H1 (cell line): ENCODE results near the gene SPHKAP. TPM values are rescaled to one million over a fixed set of nuclear protein-coding genes. Genes with fewer than 3 reads are reported as not detected.

ENCODE experiments used
- CTCF ChIA-PET: fragments of 300-600 bp; sonication (Branson Sonifier 250); formaldehyde crosslinking; loops from one replicate; lab custom pipeline; 2021; ENCODE audit not compliant: partially characterized antibody; lab: Charles Lee
- POLR2A ChIA-PET: fragments of 300-600 bp; sonication (Branson Sonifier 250); formaldehyde crosslinking; loops from one replicate; lab custom pipeline; 2021; ENCODE audit warnings: inconsistent platforms; ENCODE audit not compliant: partially characterized antibody; lab: Charles Lee
- DNase-seq, 2 experiments: peaks; one replicate each; pipeline versions ENCODE4 v3.0.0 to v3.0.0-alpha.2; 2010 to 2022; ENCODE audit warnings: low spot score in 2 of 2, low read depth in 1 of 2, mixed read lengths in 1 of 2
- FAIRE-seq: peaks from 2 replicates; lab custom pipeline; 2011; peaks lifted over from hg19 to GRCh38; lab: Jason Lieb, UNC
- H2AFZ ChIP-seq: 2 replicates; pipeline ENCODE4 v1.8.1; 2012; ENCODE audit warnings: low read length, inconsistent platforms
- H2AK5ac ChIP-seq: 2 replicates; pipeline ENCODE4 v1.6.1; 2013; ENCODE audit warnings: low read depth, low read length
- H2BK120ac ChIP-seq: replicated peaks from 2 replicates; pipeline ENCODE3; 2013; ENCODE audit warnings: low read depth, low read length, inconsistent platforms
- H2BK12ac ChIP-seq: 2 replicates; pipeline ENCODE4 v1.6.1; 2013; ENCODE audit warnings: low read depth, low read length
- H2BK15ac ChIP-seq: 2 replicates; pipeline ENCODE4 v1.6.1; 2013; ENCODE audit warnings: low read length
- H2BK20ac ChIP-seq: 2 replicates; pipeline ENCODE4 v1.6.1; 2013; ENCODE audit warnings: low read length
- H2BK5ac ChIP-seq: 2 replicates; pipeline ENCODE4 v1.6.1; 2013; ENCODE audit warnings: low read depth, low read length
- H3K14ac ChIP-seq: 2 replicates; pipeline ENCODE4 v1.6.1; 2013; ENCODE audit warnings: inconsistent platforms; ENCODE audit not compliant: insufficient read length
- H3K18ac ChIP-seq: 2 replicates; pipeline ENCODE4 v1.6.1; 2013; ENCODE audit warnings: low read length; ENCODE audit errors: extremely low read depth
- H3K23ac ChIP-seq: 2 replicates; pipeline ENCODE4 v1.6.1; 2013; ENCODE audit warnings: inconsistent platforms; ENCODE audit not compliant: insufficient read length
- H3K23me2 ChIP-seq: 2 replicates; pipeline ENCODE4 v1.6.1; 2013; ENCODE audit warnings: low read depth, low read length
- H3K27ac ChIP-seq: 2 replicates; pipeline ENCODE4 v1.6.1; 2011; ENCODE audit warnings: low read depth, low read length, inconsistent platforms
- H3K27me3 ChIP-seq, 4 experiments: replicated peaks in 1 of 4; 1 replicate in 1 of 4; 2 replicates in 3 of 4; pipeline versions ENCODE4 v1.6.1 to v1.8.1; 2011 to 2013; ENCODE audit warnings: low read length in 3 of 4, mild to moderate bottlenecking in 3 of 4, inconsistent platforms in 2 of 4, mixed read lengths in 2 of 4, moderate library complexity in 1 of 4; ENCODE audit not compliant: control insufficient read depth in 3 of 4, insufficient read depth in 3 of 4; ENCODE audit errors: extremely low read depth in 1 of 4
- H3K36me3 ChIP-seq, 4 experiments: 2 replicates each; pipeline versions ENCODE4 v1.6.1 to v1.8.1; 2011 to 2013; ENCODE audit warnings: mild to moderate bottlenecking in 4 of 4, low read length in 3 of 4, moderate library complexity in 2 of 4, control low read depth in 1 of 4, inconsistent platforms in 1 of 4; ENCODE audit not compliant: insufficient read depth in 4 of 4, control insufficient read depth in 2 of 4
- H3K4ac ChIP-seq: replicated peaks from 2 replicates; pipeline ENCODE3; 2013; ENCODE audit warnings: low read length, low read depth, mixed read lengths, inconsistent platforms; ENCODE audit not compliant: insufficient read length
- H3K4me1 ChIP-seq, 4 experiments: replicated peaks in 1 of 4; 1 replicate in 1 of 4; 2 replicates in 3 of 4; pipeline versions ENCODE4 v1.6.1 to v1.8.1; 2011 to 2013; ENCODE audit warnings: low read length in 3 of 4, inconsistent platforms in 2 of 4, mixed read lengths in 1 of 4; ENCODE audit not compliant: insufficient read depth in 4 of 4, control insufficient read depth in 3 of 4
- H3K4me2 ChIP-seq, 2 experiments: 2 replicates each; pipeline versions ENCODE4 v1.6.1 to v1.8.1; 2011 to 2013; ENCODE audit warnings: low read depth in 2 of 2, low read length in 2 of 2, control low read depth in 1 of 2, inconsistent platforms in 1 of 2, mild to moderate bottlenecking in 1 of 2; ENCODE audit not compliant: insufficient read depth in 1 of 2
- H3K4me3 ChIP-seq, 4 experiments: fragments of 200-600, 300-600 bp in 1 of 4; sonication (generic), shearing (Covaris generic), sonication (Bioruptor Twin) in 1 of 4; 2 replicates each; pipeline versions ENCODE4 v1.5.1 to v1.8.1; 2011 to 2016; ENCODE audit warnings: low read length in 4 of 4, low read depth in 3 of 4, control low read depth in 2 of 4, inconsistent platforms in 2 of 4, mild to moderate bottlenecking in 2 of 4, mixed read lengths in 1 of 4, moderate library complexity in 1 of 4; ENCODE audit not compliant: insufficient read depth in 2 of 4; ENCODE audit errors: extremely low read depth in 1 of 4
- H3K56ac ChIP-seq: replicated peaks from 2 replicates; pipeline ENCODE3; 2013; ENCODE audit warnings: low read depth, mild to moderate bottlenecking, mixed read lengths, low read length, inconsistent platforms; ENCODE audit not compliant: insufficient read length
- H3K79me1 ChIP-seq: 2 replicates; pipeline ENCODE4 v1.6.1; 2013; ENCODE audit warnings: low read depth, low read length, control low read depth
- H3K79me2 ChIP-seq, 2 experiments: 2 replicates each; pipeline versions ENCODE4 v1.6.1 to v1.8.1; 2012 to 2013; ENCODE audit warnings: low read length in 2 of 2, mild to moderate bottlenecking in 2 of 2, inconsistent platforms in 1 of 2; ENCODE audit not compliant: insufficient read depth in 2 of 2, control insufficient read depth in 1 of 2
- H3K9ac ChIP-seq, 4 experiments: replicated peaks in 1 of 4; 1 replicate in 1 of 4; 2 replicates in 3 of 4; pipeline versions ENCODE4 v1.6.1 to v1.8.1; 2011 to 2013; ENCODE audit warnings: low read depth in 3 of 4, low read length in 3 of 4, control low read depth in 2 of 4, mild to moderate bottlenecking in 2 of 4, moderate library complexity in 2 of 4, inconsistent platforms in 1 of 4; ENCODE audit errors: extremely low read depth in 1 of 4
- H3K9me3 ChIP-seq, 2 experiments: 2 replicates each; pipeline versions ENCODE4 v1.6.1 to v1.8.1; 2012 to 2013; ENCODE audit warnings: mild to moderate bottlenecking in 2 of 2, moderate library complexity in 2 of 2, control low read depth in 1 of 2, inconsistent platforms in 1 of 2, low read depth in 1 of 2, low read length in 1 of 2, mixed read lengths in 1 of 2; ENCODE audit not compliant: insufficient read depth in 2 of 2
- H4K20me1 ChIP-seq, 2 experiments: replicated peaks in 1 of 2; 2 replicates each; pipeline versions ENCODE3 to v1.8.1; 2011 to 2013; ENCODE audit warnings: inconsistent platforms in 2 of 2, low read length in 2 of 2, mild to moderate bottlenecking in 1 of 2; ENCODE audit not compliant: insufficient read depth in 2 of 2, control insufficient read depth in 1 of 2
- H4K5ac ChIP-seq: 2 replicates; pipeline ENCODE4 v1.6.1; 2013; ENCODE audit warnings: low read length, low read depth, mixed read lengths, inconsistent platforms; ENCODE audit not compliant: insufficient read length
- H4K8ac ChIP-seq: 2 replicates; pipeline ENCODE4 v1.8.0; 2013; ENCODE audit warnings: mild to moderate bottlenecking, moderate library complexity, low read length, inconsistent platforms; ENCODE audit not compliant: insufficient read depth; ENCODE audit errors: extremely low read depth
- H4K91ac ChIP-seq: replicated peaks from 2 replicates; pipeline ENCODE3; 2013; ENCODE audit warnings: low read length, mixed read lengths, inconsistent platforms; ENCODE audit not compliant: insufficient read length
- BCL11A ChIP-seq, 2 experiments: IDR thresholded peaks; one replicate each; pipeline ENCODE4 v1.6.1; 2011; ENCODE audit warnings: low read depth in 2 of 2, low read length in 2 of 2, mild to moderate bottlenecking in 2 of 2
- CTBP2 ChIP-seq: IDR thresholded peaks from 2 replicates; pipeline ENCODE4 v1.7.0; 2011; ENCODE audit warnings: borderline replicate concordance, mild to moderate bottlenecking, moderate library complexity, mixed read lengths, low read length; ENCODE audit not compliant: insufficient read depth, insufficient read length
- EGR1 ChIP-seq: IDR thresholded peaks from 2 replicates; pipeline ENCODE4 v1.6.1; 2011; ENCODE audit warnings: low read depth, low read length, borderline replicate concordance
- POLR2AphosphoS5 ChIP-seq: IDR thresholded peaks from 2 replicates; pipeline ENCODE4 v1.6.1; 2011; ENCODE audit warnings: low read depth, low read length
- RAD21 ChIP-seq, 2 experiments: IDR thresholded peaks in 1 of 2; conservative IDR thresholded peaks in 1 of 2; 2 replicates each; pipeline ENCODE4 v1.6.1; 2011; ENCODE audit warnings: low read depth in 2 of 2, low read length in 2 of 2, improper control_type of control experiment in 1 of 2, inconsistent platforms in 1 of 2, mild to moderate bottlenecking in 1 of 2, moderate library complexity in 1 of 2
- RBBP5 ChIP-seq: IDR thresholded peaks from 2 replicates; pipeline ENCODE4 v1.7.1; 2012; ENCODE audit warnings: low read depth, mild to moderate bottlenecking, inconsistent platforms, low read length, moderate library complexity, borderline replicate concordance
- SIX5 ChIP-seq: IDR thresholded peaks from 2 replicates; pipeline ENCODE4 v1.6.1; 2011; ENCODE audit warnings: mild to moderate bottlenecking, low read depth, low read length
- WGBS, 2 experiments: shearing (Covaris generic) in 1 of 2; methylation state at CpG; one replicate each; pipeline versions ENCODE4 v1.1.6 to v1.1.7; 2013 to 2015; ENCODE audit warnings: low lambda C conversion rate in 2 of 2, mixed read lengths in 2 of 2, inconsistent platforms in 1 of 2, low coverage in 1 of 2, missing lambda C conversion rate in 1 of 2; ENCODE audit not compliant: insufficient replicate concordance in 2 of 2, insufficient coverage in 1 of 2, insufficient read length in 1 of 2; ENCODE audit errors: extremely low coverage in 1 of 2, missing lambda C conversion rate in 1 of 2; 5-methylcytosine and 5-hydroxymethylcytosine counted together
- polyA plus RNA-seq, 7 experiments: library from polyadenylated mRNA; depleted of rRNA in 3 of 7; stranded (reverse) in 5 of 7; unstranded in 2 of 7; fragments of >200 nt in 5 of 7; fragments of 200-250 nt in 2 of 7; gene quantifications; 1 replicate in 5 of 7; 2 replicates in 1 of 7; 4 replicates in 1 of 7; pipeline versions ENCODE4 v1.2.1 to v1.2.3, GENCODE V29; 2011 to 2013; ENCODE audit warnings: missing spikeins in 2 of 7, mixed read lengths in 2 of 7
- total RNA-seq: library from RNA; stranded (reverse); fragmentation: NEBNext Ultra II Directional; extraction: Animal tissue kit (Norgen Biotek cat#: 25700); gene quantifications from 2 replicates; pipeline ENCODE4 v1.2.1, GENCODE V29; 2021
- TF ChIP-seq, protein P1 (sequence below): IDR thresholded peaks from 2 replicates; pipeline ENCODE4 v1.6.1; 2012; ENCODE audit warnings: low read length, inconsistent platforms
- TF ChIP-seq, protein P2 (sequence below), 3 experiments: IDR thresholded peaks; 1 replicate in 2 of 3; 2 replicates in 1 of 3; pipeline versions ENCODE4 v1.5.1 to v1.6.1; 2011; ENCODE audit warnings: low read length in 3 of 3, mild to moderate bottlenecking in 3 of 3, inconsistent platforms in 2 of 3, low read depth in 1 of 3, moderate library complexity in 1 of 3; ENCODE audit not compliant: insufficient read depth in 1 of 3; ENCODE audit errors: control extremely low read depth in 1 of 3

SPHKAP gene
- total and polyA plus RNA-seq, 2 of the 8 experiments (the other 6 are each of a cell fraction or from before 2014, with no cell fraction given), result 0.02 TPM; not detected in 1

DNA sequence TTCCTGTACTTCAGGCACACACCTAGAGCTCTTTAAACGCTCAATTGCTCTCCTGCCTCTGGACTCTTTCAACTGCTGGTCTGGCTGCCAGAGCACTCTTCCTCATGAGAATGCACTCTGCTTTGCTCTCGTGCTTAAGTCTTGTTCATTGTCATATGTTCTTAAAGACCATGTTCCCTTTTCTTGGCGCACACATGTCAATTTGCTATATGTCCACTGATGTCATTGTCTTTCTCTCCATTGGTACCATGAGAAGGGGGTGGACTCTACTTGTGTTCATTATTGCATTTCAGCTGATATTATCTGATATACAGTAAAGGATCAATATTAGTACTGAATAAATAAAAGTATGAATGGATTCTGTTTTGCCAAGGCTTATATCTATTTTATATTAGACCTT lies 16.8 kb downstream of the SPHKAP start:
- Histone ChIP-seq H3K14ac (no peak overlapping the region), H3K4me2 (no peak overlapping the region), H3K56ac (no peak overlapping the region), H2BK12ac (no peak overlapping the region), H3K23me2 (no peaks in the 10 kb centered on the region), H3K4ac (no peak overlapping the region), H4K91ac (no peak overlapping the region), H3K4me1 (no peaks in the 10 kb centered on the region), H3K36me3 (no peaks in the 10 kb centered on the region), H3K9ac (no peak overlapping the region), H2AFZ (no peak overlapping the region), H2AK5ac (no peak overlapping the region), H3K4me3 (no peak overlapping the region), H4K5ac (no peak overlapping the region), H2BK20ac (no peak overlapping the region), H3K79me1 (no peaks in the 10 kb centered on the region), H4K20me1 (no peaks in the 10 kb centered on the region), H4K8ac (no peak overlapping the region), H3K27ac (no peak overlapping the region), H3K9me3 (no peaks in the 10 kb centered on the region), H2BK15ac (no peak overlapping the region), H2BK5ac (no peak overlapping the region), H3K23ac (no peak overlapping the region), H2BK120ac (no peak overlapping the region), H3K18ac (no peak overlapping the region), H3K79me2 (no peaks in the 10 kb centered on the region), H3K27me3 (no peaks in the 10 kb centered on the region)
- FAIRE-seq (no peak), DNase-seq (no peak)
- WGBS, 2 experiments, result 95% methylated on average over 3 of the region's 3 CpGs; no CpG with 5 or more reads in 1 of the 2 experiments
- ChIA-PET POLR2A (no interaction called here), CTCF (interaction anchor here (1.2 kb wide), 1 partner anchor 16 kb away, joined by 3 read pairs; no protein-coding TSS in a partner anchor)
- TF ChIP-seq CTBP2 (no peak), BCL11A (IDR thresholded peaks at IDR 0.05; ENCODE audit: low read depth in 2 of 2, low read length in 2 of 2) (no peak), EGR1 (no peak), SIX5 (no peak), RBBP5 (no peak), RAD21 (IDR thresholded peaks at IDR 0.05 in 1 of 2, conservative IDR thresholded peaks at IDR 0.05 in 1 of 2; ENCODE audit: low read depth in 2 of 2, low read length in 2 of 2) (no peak), POLR2AphosphoS5 (no peak)
- TF ChIP-seq, protein P1, sequence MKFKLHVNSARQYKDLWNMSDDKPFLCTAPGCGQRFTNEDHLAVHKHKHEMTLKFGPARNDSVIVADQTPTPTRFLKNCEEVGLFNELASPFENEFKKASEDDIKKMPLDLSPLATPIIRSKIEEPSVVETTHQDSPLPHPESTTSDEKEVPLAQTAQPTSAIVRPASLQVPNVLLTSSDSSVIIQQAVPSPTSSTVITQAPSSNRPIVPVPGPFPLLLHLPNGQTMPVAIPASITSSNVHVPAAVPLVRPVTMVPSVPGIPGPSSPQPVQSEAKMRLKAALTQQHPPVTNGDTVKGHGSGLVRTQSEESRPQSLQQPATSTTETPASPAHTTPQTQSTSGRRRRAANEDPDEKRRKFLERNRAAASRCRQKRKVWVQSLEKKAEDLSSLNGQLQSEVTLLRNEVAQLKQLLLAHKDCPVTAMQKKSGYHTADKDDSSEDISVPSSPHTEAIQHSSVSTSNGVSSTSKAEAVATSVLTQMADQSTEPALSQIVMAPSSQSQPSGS, result no peak
- TF ChIP-seq, protein P2, sequence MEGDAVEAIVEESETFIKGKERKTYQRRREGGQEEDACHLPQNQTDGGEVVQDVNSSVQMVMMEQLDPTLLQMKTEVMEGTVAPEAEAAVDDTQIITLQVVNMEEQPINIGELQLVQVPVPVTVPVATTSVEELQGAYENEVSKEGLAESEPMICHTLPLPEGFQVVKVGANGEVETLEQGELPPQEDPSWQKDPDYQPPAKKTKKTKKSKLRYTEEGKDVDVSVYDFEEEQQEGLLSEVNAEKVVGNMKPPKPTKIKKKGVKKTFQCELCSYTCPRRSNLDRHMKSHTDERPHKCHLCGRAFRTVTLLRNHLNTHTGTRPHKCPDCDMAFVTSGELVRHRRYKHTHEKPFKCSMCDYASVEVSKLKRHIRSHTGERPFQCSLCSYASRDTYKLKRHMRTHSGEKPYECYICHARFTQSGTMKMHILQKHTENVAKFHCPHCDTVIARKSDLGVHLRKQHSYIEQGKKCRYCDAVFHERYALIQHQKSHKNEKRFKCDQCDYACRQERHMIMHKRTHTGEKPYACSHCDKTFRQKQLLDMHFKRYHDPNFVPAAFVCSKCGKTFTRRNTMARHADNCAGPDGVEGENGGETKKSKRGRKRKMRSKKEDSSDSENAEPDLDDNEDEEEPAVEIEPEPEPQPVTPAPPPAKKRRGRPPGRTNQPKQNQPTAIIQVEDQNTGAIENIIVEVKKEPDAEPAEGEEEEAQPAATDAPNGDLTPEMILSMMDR (IDR thresholded peaks at IDR 0.05; ENCODE audit: control extremely low read depth in 1 of 3, insufficient read depth in 1 of 3, low read depth in 1 of 3, low read length in 3 of 3), result no peak
